Brain microvascular endothelial cell (primary cell): Measurements from ENCODE around the gene PKN1.
"Not testable (repeated sequence)": the region's sequence is repeated elsewhere in the genome, so short reads cannot be mapped to it uniquely, and the experiment has no call there.

Experiments used
- DNase-seq: peaks from one replicate; pipeline ENCODE4 v3.0.0-alpha.2; 2020
- H3K27ac ChIP-seq: fragments of 250-450 bp; sonication (Bioruptor Pico); 2 replicates; pipeline ENCODE4 v1.5.1; 2020; ENCODE audit warnings: mild to moderate bottlenecking, moderate library complexity
- H3K27me3 ChIP-seq: fragments of 250-450 bp; sonication (Bioruptor Pico); replicated peaks from 2 replicates; pipeline ENCODE4 v1.5.1; 2020; ENCODE audit warnings: mild to moderate bottlenecking
- H3K36me3 ChIP-seq: fragments of 250-450 bp; sonication (Bioruptor Pico); replicated peaks from 2 replicates; pipeline ENCODE4 v1.5.1; 2020; ENCODE audit warnings: mild to moderate bottlenecking
- H3K4me3 ChIP-seq: 2 replicates; pipeline ENCODE4 v1.5.1; 2011; ENCODE audit warnings: low read depth, mild to moderate bottlenecking, control low read depth, low read length, moderate library complexity
- CTCF ChIP-seq: IDR thresholded peaks from 2 replicates; pipeline ENCODE4 v1.5.1; 2011; ENCODE audit warnings: low read depth, mild to moderate bottlenecking, moderate library complexity, low read length, control low read depth, inconsistent platforms; ENCODE audit errors: missing control alignments
- in situ Hi-C: cut with HindIII; loops from 2 replicates; pipeline ENCODE4 v1.10.0; 2017; ENCODE audit warnings: low sequenced_read_pairs, low pct_ligation_motif_present

The PKN1 gene

GRCh38 chr19:14502334-14503092 is 69.4 kb downstream of the PKN1 start:
- Histone ChIP-seq H3K27me3 (no peaks in the 10 kb centered on the region), H3K4me3 (no peak overlapping the region), H3K36me3 (no peaks in the 10 kb centered on the region), H3K27ac (no peak overlapping the region)
- in situ Hi-C loops: no loop called here
- DNase-seq: no peak
- no peak for TF ChIP-seq CTCF

DNA sequence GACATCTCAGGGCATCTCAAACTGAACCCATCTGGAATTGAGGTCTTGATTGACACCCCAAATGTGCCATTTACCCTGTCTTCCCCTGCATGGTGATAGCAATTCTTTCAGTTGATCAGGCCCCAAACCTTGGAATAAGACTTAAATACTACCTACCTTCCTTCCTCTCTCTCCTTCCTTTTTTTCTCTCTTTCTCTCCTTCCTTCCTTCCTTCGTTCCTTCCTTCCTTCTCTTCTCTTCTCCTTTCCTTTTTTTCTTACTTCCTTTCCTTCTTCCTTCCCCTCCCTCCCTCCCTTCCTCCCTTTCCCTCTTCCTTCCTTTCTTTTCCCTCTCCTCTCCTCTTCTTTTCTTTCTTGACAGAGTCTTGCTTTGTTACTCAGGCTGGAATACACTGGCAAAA is 70.2 kb downstream of the PKN1 start:
- Histone ChIP-seq H3K36me3 (no peaks in the 10 kb centered on the region), H3K27me3 (no peaks in the 10 kb centered on the region), H3K27ac (no peak overlapping the region), H3K4me3 (no peak overlapping the region)
- no peak for DNase-seq
- TF ChIP-seq CTCF: no peak
- in situ Hi-C loops: no loop called here

GRCh38 chr19:14504575-14504974 is 71.5 kb downstream of the PKN1 start:
- in situ Hi-C loops, H3K4me3 ChIP-seq, H3K27me3 ChIP-seq, H3K27ac ChIP-seq, DNase-seq, H3K36me3 ChIP-seq: not testable (repeated sequence)

- in situ Hi-C loops: no loop called here
- H3K4me3 ChIP-seq: no peak overlapping the region
- no peaks in the 10 kb centered on the region for H3K36me3 ChIP-seq
- DNase-seq: peak; percentile 70
- TF ChIP-seq CTCF: peak; percentile 91
- no peaks in the 10 kb centered on the region for H3K27me3 ChIP-seq
- peak overlapping the region; percentile 93 for H3K27ac ChIP-seq
These were observed 72.6 kb downstream of the PKN1 start for GRCh38 chr19:14505488-14506239.

GRCh38 chr19:14507704-14508542 is 74.8 kb downstream of the PKN1 start:
- no peak for TF ChIP-seq CTCF
- Histone ChIP-seq H3K27ac (peak overlapping the region; percentile 93), H3K27me3 (no peaks in the 10 kb centered on the region), H3K4me3 (no peak overlapping the region), H3K36me3 (no peaks in the 10 kb centered on the region)
- in situ Hi-C loops: no loop called here
- peak; percentile 92 for DNase-seq
